Right atrium auricular region (tissue), 2 donors: Measurements from ENCODE around the gene SNX32. TPM values are rescaled to one million over a fixed set of nuclear protein-coding genes. Genes with fewer than 3 reads are reported as not detected.
"Not testable (repeated sequence)": the region's sequence is repeated elsewhere in the genome, so short reads cannot be mapped to it uniquely, and the experiment has no call there.

ENCODE experiments used
- DNase-seq: peaks from one replicate; pipeline ENCODE4 v3.0.0-alpha.2; 2019; ENCODE audit warnings: low spot score
- H3K27ac ChIP-seq, 2 donors: fragments of 200-600 bp; sonication (generic); 1 replicate in 1 of 2; 2 replicates in 1 of 2; pipeline ENCODE4 v1.5.1; 2016 to 2019
- H3K27me3 ChIP-seq, 2 donors: fragments of 200-600 bp; sonication (generic); one replicate each; pipeline versions ENCODE4 v1.5.1 to v1.6.0; 2017 to 2019
- H3K36me3 ChIP-seq: fragments of 200-600 bp; sonication (generic); one replicate; pipeline ENCODE4 v1.5.1; 2016
- H3K4me1 ChIP-seq, 2 donors: fragments of 200-600 bp; sonication (generic); one replicate each; pipeline versions ENCODE4 v1.5.1 to v1.6.0; 2017 to 2019
- H3K4me3 ChIP-seq, 2 donors: fragments of 200-600 bp; sonication (generic); 1 replicate in 1 of 2; 2 replicates in 1 of 2; pipeline ENCODE4 v1.5.1; 2017 to 2019; ENCODE audit warnings: mild to moderate bottlenecking in 1 of 2, moderate library complexity in 1 of 2
- H3K9me3 ChIP-seq, 2 donors: fragments of 200-600 bp; sonication (generic); one replicate each; pipeline ENCODE4 v1.5.1; 2019
- CTCF ChIP-seq, 2 donors: fragments of 200-600 bp; sonication (generic); IDR thresholded peaks; one replicate each; pipeline ENCODE4 v1.5.1; 2019; ENCODE audit warnings: antibody characterized with exemption in 2 of 2
- total RNA-seq, 2 donors: library from RNA; depleted of rRNA; stranded (reverse); fragments of >200 nt; gene quantifications; one replicate each; pipeline ENCODE4 v1.1.0, GENCODE V29; 2016

SNX32 gene
- total RNA-seq, 2 donors from 2014 or later, result 0.20 to 0.37 TPM

- Histone ChIP-seq H3K36me3 (no peaks in the 10 kb centered on the region), H3K27me3 (no peaks in the 10 kb centered on the region), H3K9me3 (no peaks in the 10 kb centered on the region), H3K4me1 (peaks cover 0 to 70% of the 10 kb centered on the region in 2 donors), H3K27ac (peak overlapping the region; percentile 96 to 100), H3K4me3 (peak overlapping the region; percentile 73 to 90)
- DNase-seq, result no peak
- TF ChIP-seq CTCF (IDR thresholded peaks at IDR 0.05), result peak; percentile 23 to 66
These were observed 57.7 kb downstream of the SNX32 start for GRCh38 chr11:65891219-65892136.

GRCh38 chr11:65892137-65892540, 58.4 kb downstream of the SNX32 start:
- peak overlapping the region; percentile 73 to 90 for H3K4me3 ChIP-seq
- peak overlapping the region; percentile 96 to 100 for H3K27ac ChIP-seq
- H3K9me3 ChIP-seq, H3K36me3 ChIP-seq, DNase-seq, H3K27me3 ChIP-seq: not testable (repeated sequence)
- H3K4me1 ChIP-seq, result peaks cover 0 to 64% of the 10 kb centered on the region in 2 donors

DNA sequence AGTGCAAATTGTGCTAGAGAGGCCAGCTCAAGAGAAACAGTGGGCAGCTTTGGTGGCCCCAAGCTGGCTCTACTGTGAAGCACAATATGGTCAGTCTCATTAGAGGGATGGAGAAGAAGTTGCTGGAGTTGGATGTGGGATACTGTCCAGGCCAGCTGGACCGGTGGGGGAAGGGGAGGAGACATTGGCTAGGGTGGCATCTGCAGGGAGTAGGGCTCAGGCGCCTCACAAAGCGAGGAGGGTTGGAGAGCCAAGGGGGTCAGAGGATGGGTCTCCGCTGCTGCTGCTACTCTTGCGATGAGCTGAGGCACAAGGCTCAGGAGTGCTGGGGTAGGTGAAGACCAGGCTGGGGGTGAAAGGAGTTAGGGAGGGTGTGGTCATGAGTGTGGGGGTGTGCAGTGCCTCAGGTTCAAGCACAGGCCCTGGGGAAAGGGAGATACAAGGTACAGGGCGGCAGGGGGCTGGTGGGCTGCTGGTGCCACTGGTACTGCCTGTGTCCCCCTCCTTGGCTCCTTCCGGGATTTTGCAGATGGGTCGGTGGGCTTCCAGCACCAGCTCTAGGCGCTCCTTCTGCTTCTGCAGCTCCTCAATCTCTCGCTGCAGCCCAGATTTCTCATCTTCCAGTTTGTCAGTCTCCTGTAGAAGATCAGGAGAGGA, 59.0 kb downstream of the SNX32 start:
- H3K4me1 ChIP-seq, result peaks cover 0 to 57% of the 10 kb centered on the region in 2 donors
- H3K27ac ChIP-seq, result peak overlapping the region; percentile 96 to 100
- H3K27me3 ChIP-seq, result no peaks in the 10 kb centered on the region
- DNase-seq, result no peak
- H3K36me3 ChIP-seq, result no peaks in the 10 kb centered on the region
- peak overlapping the region in 1 of 2 donors; percentile 73 for H3K4me3 ChIP-seq
- TF ChIP-seq CTCF (IDR thresholded peaks at IDR 0.05), result no peak
- H3K9me3 ChIP-seq, result no peaks in the 10 kb centered on the region

DNA sequence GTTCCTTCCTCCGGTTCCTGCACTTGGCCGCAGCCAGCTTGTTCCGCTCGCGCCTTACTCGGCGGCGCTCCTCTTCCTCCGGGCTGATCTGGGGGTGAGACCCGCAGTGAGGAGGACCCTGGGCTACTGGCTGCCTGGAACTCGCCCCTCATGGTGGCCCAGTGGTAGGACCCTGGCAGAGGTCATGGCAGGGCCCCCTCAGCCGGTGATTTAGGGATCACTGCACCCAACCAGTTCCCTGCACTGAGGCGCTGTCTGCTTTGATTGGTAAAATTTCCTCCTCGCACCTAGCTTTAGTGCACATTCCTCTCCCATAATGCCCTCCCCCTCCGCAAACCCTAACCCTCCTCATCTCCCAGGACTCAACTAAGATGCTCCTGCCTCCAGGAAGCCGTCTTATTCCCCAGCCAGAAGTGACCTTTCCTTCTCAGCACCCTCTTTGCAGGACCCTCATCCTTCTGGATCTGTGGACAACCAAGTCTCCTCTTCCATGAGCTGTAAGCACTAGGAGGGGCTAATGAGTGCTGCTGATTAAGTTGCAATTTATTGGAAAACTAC, 60.4 kb downstream of the SNX32 start:
- no peak for TF ChIP-seq CTCF (IDR thresholded peaks at IDR 0.05)
- Histone ChIP-seq H3K27ac (peak overlapping the region; percentile 96 to 100), H3K4me1 (peaks cover 0 to 48% of the 10 kb centered on the region in 2 donors), H3K4me3 (peak overlapping the region in 1 of 2 donors; percentile 73), H3K36me3 (no peaks in the 10 kb centered on the region), H3K9me3 (no peaks in the 10 kb centered on the region), H3K27me3 (no peaks in the 10 kb centered on the region)
- DNase-seq, result no peak

DNA sequence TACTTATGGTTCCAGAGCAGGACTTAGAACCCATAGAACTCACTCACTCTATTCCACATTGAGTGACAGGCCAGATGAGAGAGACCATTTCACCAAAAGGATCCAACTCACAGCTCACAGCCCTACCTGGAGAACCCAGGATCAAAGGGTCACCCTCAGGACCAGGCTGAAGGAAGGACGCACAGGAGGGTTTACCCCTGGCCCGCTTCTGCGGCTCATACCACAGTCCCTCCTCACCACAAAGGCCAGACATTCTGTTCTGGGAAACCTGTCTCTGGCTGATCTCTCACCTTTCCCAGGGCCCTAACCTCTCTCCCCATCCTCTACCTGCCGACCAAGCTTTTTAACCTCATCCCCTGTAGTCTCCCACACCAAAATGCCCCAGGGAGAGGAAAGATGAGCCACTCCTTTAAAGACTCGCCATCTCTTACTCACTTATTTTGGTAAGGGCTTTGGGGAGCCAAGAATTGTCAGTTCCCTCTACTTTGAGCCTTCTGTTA, 61.8 kb downstream of the SNX32 start:
- no peaks in the 10 kb centered on the region for H3K27me3 ChIP-seq
- no peak for DNase-seq
- H3K4me3 ChIP-seq, result no peak overlapping the region
- peaks cover 0 to 48% of the 10 kb centered on the region in 2 donors for H3K4me1 ChIP-seq
- H3K36me3 ChIP-seq, result no peaks in the 10 kb centered on the region
- no peaks in the 10 kb centered on the region for H3K9me3 ChIP-seq
- TF ChIP-seq CTCF (IDR thresholded peaks at IDR 0.05), result no peak
- H3K27ac ChIP-seq, result no peak overlapping the region
